Fibroblast of gingiva (primary cell): ENCODE results near the gene FKBP6.
"Not testable (repeated sequence)": the region's sequence is repeated elsewhere in the genome, so short reads cannot be mapped to it uniquely, and the experiment has no call there.

Source experiments
- DNase-seq: peaks from one replicate; pipeline ENCODE4 v3.0.0-alpha.2; 2011; ENCODE audit warnings: low read depth

FKBP6 gene

GRCh38 chr7:73395538-73396503 lies 67.9 kb downstream of the FKBP6 start:
- no peak for DNase-seq

- no peak for DNase-seq
Observed at GRCh38 chr7:73397521-73398281, 69.7 kb downstream of the FKBP6 start.

DNA sequence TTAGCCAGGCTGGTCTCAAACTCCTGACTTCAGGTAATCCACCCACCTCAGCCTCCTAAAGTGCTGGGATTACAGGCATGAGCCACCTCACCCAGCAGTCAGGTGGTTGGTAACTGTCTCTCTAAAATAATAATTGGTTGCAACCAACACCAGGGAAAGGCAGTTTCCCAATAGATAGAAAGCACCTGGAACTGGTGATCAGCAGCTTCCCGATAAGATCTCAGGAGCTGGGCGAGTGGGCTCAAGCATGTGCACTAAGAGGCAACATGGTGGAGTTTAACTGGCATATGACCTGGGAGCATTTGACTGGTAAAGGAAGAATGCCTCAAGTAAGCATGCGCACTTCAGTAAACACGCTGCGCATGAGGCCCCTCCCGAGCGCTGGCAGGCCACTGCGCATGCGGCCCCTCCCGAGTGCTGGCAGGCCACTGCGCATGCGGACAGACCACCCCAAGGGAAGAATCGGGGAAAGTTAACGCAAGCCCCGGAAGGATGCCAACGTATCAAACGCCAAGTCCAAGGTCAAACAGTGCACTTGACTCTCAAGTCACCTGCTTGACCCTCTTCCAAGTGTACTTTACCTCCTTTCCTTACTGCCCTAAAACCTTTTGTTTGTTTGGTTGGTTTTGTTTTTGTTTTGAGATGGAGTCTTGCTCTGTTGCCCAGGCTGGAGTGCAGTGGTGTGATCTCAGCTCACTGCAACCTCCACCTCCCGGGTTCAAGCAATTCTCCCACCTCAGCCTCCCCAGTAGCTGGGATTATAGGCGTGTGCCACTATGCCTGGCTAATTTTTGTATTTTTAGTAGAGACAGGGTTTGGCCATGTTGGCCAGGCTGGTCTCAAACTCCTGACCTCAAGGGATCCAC lies 71.5 kb downstream of the FKBP6 start:
- peak; percentile 68 for DNase-seq

DNA sequence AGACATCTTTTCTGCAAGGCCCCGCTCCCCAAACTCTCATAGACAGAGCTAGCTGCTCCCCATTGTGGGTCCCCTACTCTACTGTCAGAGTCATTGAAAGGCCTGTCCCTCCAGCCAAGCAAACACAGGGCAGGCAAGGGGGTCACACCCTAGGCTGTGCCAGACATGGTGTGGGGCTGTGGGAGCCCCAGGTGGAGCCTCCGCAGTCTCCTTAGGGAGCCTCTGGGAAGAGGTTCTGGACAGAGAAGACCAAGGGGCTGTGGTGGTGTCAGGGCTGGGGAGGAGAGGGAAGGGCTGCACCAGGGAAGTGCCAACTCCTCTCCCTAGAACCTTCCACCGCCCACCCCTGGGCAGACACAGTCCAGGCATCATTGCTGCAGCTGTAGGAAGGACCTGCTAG lies 76.9 kb downstream of the FKBP6 start:
- DNase-seq = not testable (repeated sequence)
